HEK293 (cell line): Measurements from ENCODE around the gene VASP.
A peak's percentile ranks its signal among the peaks of the same experiment; 100 is the strongest.

ENCODE experiments used
- EGR2 ChIP-seq: fragments of 450-650 bp; formaldehyde crosslinking; IDR thresholded peaks from 2 replicates; pipeline ENCODE4 v1.5.1; 2016; ENCODE audit warnings: low read depth, missing biosample characterization, missing genetic modification characterization
- HIC1 ChIP-seq: fragments of 450-650 bp; formaldehyde crosslinking; IDR thresholded peaks from 2 replicates; pipeline ENCODE4 v1.5.1; 2016; ENCODE audit warnings: missing biosample characterization, missing genetic modification characterization
- IKZF3 ChIP-seq: fragments of 450-650 bp; IDR thresholded peaks from 2 replicates; pipeline ENCODE4 v1.5.0; 2018; ENCODE audit warnings: missing biosample characterization, mild to moderate bottlenecking, missing genetic modification characterization, moderate library complexity
- KLF1 ChIP-seq: fragments of 450-650 bp; formaldehyde crosslinking; IDR thresholded peaks from 2 replicates; pipeline ENCODE4 v1.5.1; 2016; ENCODE audit warnings: missing biosample characterization, missing genetic modification characterization
- KLF8 ChIP-seq: fragments of 450-650 bp; formaldehyde crosslinking; IDR thresholded peaks from 2 replicates; pipeline ENCODE4 v1.5.1; 2016; ENCODE audit warnings: missing biosample characterization, missing genetic modification characterization
- PRDM4 ChIP-seq: fragments of 450-650 bp; formaldehyde crosslinking; IDR thresholded peaks from 2 replicates; pipeline ENCODE4 v1.5.1; 2017; ENCODE audit warnings: missing biosample characterization, missing genetic modification characterization
- SP2 ChIP-seq: fragments of 450-650 bp; formaldehyde crosslinking; IDR thresholded peaks from 2 replicates; pipeline ENCODE4 v1.5.1; 2016; ENCODE audit warnings: missing biosample characterization, missing genetic modification characterization
- WT1 ChIP-seq: fragments of 450-650 bp; formaldehyde crosslinking; IDR thresholded peaks from 2 replicates; pipeline ENCODE4 v1.5.1; 2016; ENCODE audit warnings: missing biosample characterization, missing genetic modification characterization
- YY2 ChIP-seq: fragments of 450-650 bp; formaldehyde crosslinking; IDR thresholded peaks from 2 replicates; pipeline ENCODE4 v1.5.1; 2016; ENCODE audit warnings: missing biosample characterization, missing genetic modification characterization
- ZEB2 ChIP-seq: fragments of 450-650 bp; formaldehyde crosslinking; IDR thresholded peaks from 2 replicates; pipeline ENCODE4 v1.5.1; 2016; ENCODE audit warnings: missing biosample characterization, missing genetic modification characterization
- ZFP69B ChIP-seq: fragments of 450-650 bp; formaldehyde crosslinking; IDR thresholded peaks from 2 replicates; pipeline ENCODE4 v1.5.1; 2016; ENCODE audit warnings: missing biosample characterization, missing genetic modification characterization
- ZIC2 ChIP-seq: fragments of 450-650 bp; formaldehyde crosslinking; IDR thresholded peaks from 2 replicates; pipeline ENCODE4 v1.5.1; 2016; ENCODE audit warnings: missing biosample characterization, missing genetic modification characterization
- ZNF121 ChIP-seq: fragments of 450-650 bp; formaldehyde crosslinking; IDR thresholded peaks from 2 replicates; pipeline ENCODE4 v1.5.1; 2016; ENCODE audit warnings: missing biosample characterization, missing genetic modification characterization
- ZNF148 ChIP-seq: fragments of 450-650 bp; formaldehyde crosslinking; IDR thresholded peaks from 2 replicates; pipeline ENCODE4 v1.5.0; 2017; ENCODE audit warnings: missing biosample characterization, missing genetic modification characterization, borderline replicate concordance
- ZNF169 ChIP-seq: fragments of 450-650 bp; formaldehyde crosslinking; IDR thresholded peaks from 2 replicates; pipeline ENCODE4 v1.5.1; 2016; ENCODE audit warnings: missing biosample characterization, missing genetic modification characterization
- ZNF175 ChIP-seq: fragments of 450-650 bp; formaldehyde crosslinking; IDR thresholded peaks from 2 replicates; pipeline ENCODE4 v1.5.1; 2016; ENCODE audit warnings: missing biosample characterization, missing genetic modification characterization
- ZNF23 ChIP-seq: fragments of 450-650 bp; formaldehyde crosslinking; IDR thresholded peaks from 2 replicates; pipeline ENCODE4 v1.5.1; 2016; ENCODE audit warnings: missing biosample characterization, missing genetic modification characterization, borderline replicate concordance
- ZNF248 ChIP-seq: fragments of 450-650 bp; formaldehyde crosslinking; IDR thresholded peaks from 2 replicates; pipeline ENCODE4 v1.5.1; 2017; ENCODE audit warnings: missing biosample characterization, missing genetic modification characterization
- ZNF292 ChIP-seq: fragments of 450-650 bp; formaldehyde crosslinking; IDR thresholded peaks from 2 replicates; pipeline ENCODE4 v1.5.1; 2016; ENCODE audit warnings: low read depth, missing biosample characterization, missing genetic modification characterization, borderline replicate concordance
- ZNF311 ChIP-seq: fragments of 450-650 bp; formaldehyde crosslinking; IDR thresholded peaks from 2 replicates; pipeline ENCODE4 v1.5.1; 2017; ENCODE audit warnings: missing biosample characterization, missing genetic modification characterization, borderline replicate concordance
- ZNF366 ChIP-seq: fragments of 450-650 bp; formaldehyde crosslinking; conservative IDR thresholded peaks from 2 replicates; pipeline ENCODE4 v1.5.1; 2016; ENCODE audit warnings: missing biosample characterization, missing genetic modification characterization
- ZNF621 ChIP-seq: fragments of 450-650 bp; formaldehyde crosslinking; IDR thresholded peaks from 2 replicates; pipeline ENCODE4 v1.5.1; 2017; ENCODE audit warnings: missing biosample characterization, missing genetic modification characterization
- ZNF624 ChIP-seq: fragments of 450-650 bp; formaldehyde crosslinking; IDR thresholded peaks from 2 replicates; pipeline ENCODE4 v1.5.1; 2017; ENCODE audit warnings: missing biosample characterization, missing genetic modification characterization
- ZNF639 ChIP-seq: fragments of 450-650 bp; formaldehyde crosslinking; IDR thresholded peaks from 2 replicates; pipeline ENCODE4 v1.5.1; 2016; ENCODE audit warnings: missing biosample characterization, missing genetic modification characterization
- ZNF645 ChIP-seq: fragments of 450-650 bp; formaldehyde crosslinking; IDR thresholded peaks from 2 replicates; pipeline ENCODE4; 2016; ENCODE audit warnings: missing biosample characterization, missing genetic modification characterization
- ZNF670 ChIP-seq: fragments of 450-650 bp; formaldehyde crosslinking; IDR thresholded peaks from 2 replicates; pipeline ENCODE4 v1.5.1; 2016; ENCODE audit warnings: missing biosample characterization, missing genetic modification characterization, low read depth
- ZNF701 ChIP-seq: fragments of 450-650 bp; formaldehyde crosslinking; IDR thresholded peaks from 2 replicates; pipeline ENCODE4 v1.5.1; 2016; ENCODE audit warnings: missing biosample characterization, missing genetic modification characterization
- ZNF791 ChIP-seq: fragments of 450-650 bp; formaldehyde crosslinking; IDR thresholded peaks from 2 replicates; pipeline ENCODE4 v1.5.1; 2016; ENCODE audit warnings: missing biosample characterization, missing genetic modification characterization
- ZSCAN23 ChIP-seq: fragments of 450-650 bp; formaldehyde crosslinking; IDR thresholded peaks from 2 replicates; pipeline ENCODE4 v1.5.1; 2016; ENCODE audit warnings: missing biosample characterization, missing genetic modification characterization

Gene VASP

GRCh38 chr19:45506989-45507871, at the start of gene VASP (continued):
- TF ChIP-seq ZNF169 (tag by site-specific recombination) (no peak), ZIC2 (tag by site-specific recombination) (peak; percentile 60), ZNF791 (tag by site-specific recombination) (no peak), EGR2 (tag by site-specific recombination) (no peak; the same call in 1 of the 2 replicates), ZNF311 (no peak), ZNF639 (no peak), ZNF148 (tag by site-specific recombination) (no peak), ZNF175 (no peak), ZNF248 (no peak), SP2 (tag by site-specific recombination) (peak; percentile 65), ZNF366 (tag by site-specific recombination) (no peak), HIC1 (no peak), IKZF3 (tag by site-specific recombination) (no peak), ZNF621 (tag by site-specific recombination) (no peak), ZNF670 (tag by site-specific recombination) (no peak), WT1 (no peak), ZNF23 (tag by site-specific recombination) (no peak), KLF8 (peak; percentile 52), ZFP69B (peak; percentile 100), ZNF121 (tag by site-specific recombination) (no peak), ZSCAN23 (tag by site-specific recombination) (no peak), PRDM4 (no peak), ZNF645 (tag by site-specific recombination) (no peak), ZNF292 (tag by site-specific recombination) (no peak), KLF1 (0 out of 2 replicates have a peak, but pooled peaks have one; percentile 31), ZNF624 (tag by site-specific recombination) (no peak), ZEB2 (tag by site-specific recombination) (0 out of 2 replicates have a peak, but pooled peaks have one; percentile 49), ZNF701 (no peak), YY2 (no peak)
